Mammary epithelial cell (primary cell): Measurements from ENCODE around the gene GOT1.

ENCODE experiments used
- EZH2 ChIP-seq: IDR thresholded peaks from 2 replicates; pipeline ENCODE4 v1.6.1; 2012; ENCODE audit warnings: low read length, inconsistent platforms, borderline replicate concordance
- TF ChIP-seq, protein P1 (sequence below), 2 donors: IDR thresholded peaks in 1 of 2; conservative IDR thresholded peaks in 1 of 2; 2 replicates each; pipeline ENCODE4 v1.5.1; 2011 to 2012; ENCODE audit warnings: inconsistent platforms in 2 of 2, low read length in 2 of 2, mild to moderate bottlenecking in 2 of 2, control low read depth in 1 of 2, low read depth in 1 of 2; ENCODE audit not compliant: insufficient read depth in 1 of 2; ENCODE audit errors: extremely low read depth in 1 of 2

DNA sequence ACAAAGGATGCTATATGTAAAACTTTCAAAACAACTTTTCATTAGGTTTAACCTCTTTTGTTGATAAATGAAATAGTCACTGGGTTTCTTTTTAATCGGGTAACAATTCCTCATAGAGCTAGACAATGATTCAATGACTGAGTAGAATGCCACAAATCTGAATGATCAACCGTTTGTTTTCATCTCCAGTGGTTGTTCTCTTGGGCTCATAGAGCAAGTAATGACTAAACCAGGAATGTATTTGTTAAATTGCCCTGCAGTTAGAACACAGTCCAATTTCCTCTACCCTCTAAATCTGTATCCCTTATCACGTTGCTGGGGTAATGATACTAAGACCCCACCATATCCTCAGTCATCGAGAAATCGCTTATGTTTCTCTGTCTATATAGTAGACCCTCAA lies 61.3 kb downstream of the GOT1 start:
- TF ChIP-seq, protein P1, sequence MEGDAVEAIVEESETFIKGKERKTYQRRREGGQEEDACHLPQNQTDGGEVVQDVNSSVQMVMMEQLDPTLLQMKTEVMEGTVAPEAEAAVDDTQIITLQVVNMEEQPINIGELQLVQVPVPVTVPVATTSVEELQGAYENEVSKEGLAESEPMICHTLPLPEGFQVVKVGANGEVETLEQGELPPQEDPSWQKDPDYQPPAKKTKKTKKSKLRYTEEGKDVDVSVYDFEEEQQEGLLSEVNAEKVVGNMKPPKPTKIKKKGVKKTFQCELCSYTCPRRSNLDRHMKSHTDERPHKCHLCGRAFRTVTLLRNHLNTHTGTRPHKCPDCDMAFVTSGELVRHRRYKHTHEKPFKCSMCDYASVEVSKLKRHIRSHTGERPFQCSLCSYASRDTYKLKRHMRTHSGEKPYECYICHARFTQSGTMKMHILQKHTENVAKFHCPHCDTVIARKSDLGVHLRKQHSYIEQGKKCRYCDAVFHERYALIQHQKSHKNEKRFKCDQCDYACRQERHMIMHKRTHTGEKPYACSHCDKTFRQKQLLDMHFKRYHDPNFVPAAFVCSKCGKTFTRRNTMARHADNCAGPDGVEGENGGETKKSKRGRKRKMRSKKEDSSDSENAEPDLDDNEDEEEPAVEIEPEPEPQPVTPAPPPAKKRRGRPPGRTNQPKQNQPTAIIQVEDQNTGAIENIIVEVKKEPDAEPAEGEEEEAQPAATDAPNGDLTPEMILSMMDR (conservative IDR thresholded peaks at IDR 0.05 in 1 of 2, IDR thresholded peaks at IDR 0.05 in 1 of 2; ENCODE audit: extremely low read depth in 1 of 2, insufficient read depth in 1 of 2, low read depth in 1 of 2, low read length in 2 of 2), result no peak
- TF ChIP-seq EZH2, result no peak
